Measurements from ENCODE around the gene KCNC1.

GRCh38 chr11:17719938-17720795 lies 14.4 kb upstream of the KCNC1 start:
- TF ChIP-seq CTCF (IDR thresholded peaks at IDR 0.05; ENCODE audit: low read depth, low read length, missing input control) (no peak), ZBTB33 (IDR thresholded peaks at IDR 0.05) (no peak), TAF1 (conservative IDR thresholded peaks at IDR 0.05) (no peak), RAD21 (IDR thresholded peaks at IDR 0.05) (no peak), YY1 (IDR thresholded peaks at IDR 0.05) (no peak)
